Omental fat pad (tissue), 4 donors: ENCODE results near the gene PLOD1. TPM values are rescaled to one million over a fixed set of nuclear protein-coding genes. Genes with fewer than 3 reads are reported as not detected.

Source experiments
- ATAC-seq: fragments of 150-250 bp; one replicate; pipeline ENCODE4 v1.9.1; 2016; ENCODE audit warnings: mild to moderate bottlenecking, moderate library complexity; ENCODE audit not compliant: low FRiP score
- DNase-seq: peaks from one replicate; pipeline ENCODE4 v3.0.0-alpha.2; 2019; ENCODE audit warnings: low spot score
- total RNA-seq, 4 donors: library from RNA; depleted of rRNA; stranded (reverse); fragments of >200 nt; gene quantifications; one replicate each; pipeline ENCODE4 v1.1.0, GENCODE V29; 2016
- TF ChIP-seq, protein P1 (sequence below), 3 donors: fragments of 450-650 bp; IDR thresholded peaks; one replicate each; pipeline ENCODE4 v1.5.1; 2016 to 2017; ENCODE audit warnings: antibody characterized with exemption in 3 of 3, mild to moderate bottlenecking in 3 of 3, moderate library complexity in 2 of 3

PLOD1 gene
- total RNA-seq, 4 donors from 2014 or later: 60.8 to 142 (median 69.0) TPM

DNA sequence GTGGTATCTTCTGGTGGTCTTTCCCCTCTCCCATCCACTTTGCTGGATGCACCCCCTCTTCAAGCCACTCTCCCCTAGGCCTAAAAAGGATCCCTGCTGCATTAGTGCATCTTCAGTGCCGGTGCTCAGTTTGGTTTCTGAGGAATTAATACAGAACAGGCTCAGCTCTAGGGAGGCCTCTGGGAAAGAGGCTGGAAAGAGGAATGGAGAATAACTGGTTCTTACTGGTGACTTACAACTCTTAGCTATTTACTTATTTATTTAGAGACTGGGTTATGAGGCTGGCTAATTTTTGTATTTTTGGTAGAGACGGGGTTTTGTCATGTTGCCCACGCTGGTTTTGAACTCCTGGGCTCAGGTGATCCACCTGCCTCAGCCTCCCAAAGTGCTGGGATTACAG is 64.7 kb downstream of the PLOD1 start:
- TF ChIP-seq, protein P1, sequence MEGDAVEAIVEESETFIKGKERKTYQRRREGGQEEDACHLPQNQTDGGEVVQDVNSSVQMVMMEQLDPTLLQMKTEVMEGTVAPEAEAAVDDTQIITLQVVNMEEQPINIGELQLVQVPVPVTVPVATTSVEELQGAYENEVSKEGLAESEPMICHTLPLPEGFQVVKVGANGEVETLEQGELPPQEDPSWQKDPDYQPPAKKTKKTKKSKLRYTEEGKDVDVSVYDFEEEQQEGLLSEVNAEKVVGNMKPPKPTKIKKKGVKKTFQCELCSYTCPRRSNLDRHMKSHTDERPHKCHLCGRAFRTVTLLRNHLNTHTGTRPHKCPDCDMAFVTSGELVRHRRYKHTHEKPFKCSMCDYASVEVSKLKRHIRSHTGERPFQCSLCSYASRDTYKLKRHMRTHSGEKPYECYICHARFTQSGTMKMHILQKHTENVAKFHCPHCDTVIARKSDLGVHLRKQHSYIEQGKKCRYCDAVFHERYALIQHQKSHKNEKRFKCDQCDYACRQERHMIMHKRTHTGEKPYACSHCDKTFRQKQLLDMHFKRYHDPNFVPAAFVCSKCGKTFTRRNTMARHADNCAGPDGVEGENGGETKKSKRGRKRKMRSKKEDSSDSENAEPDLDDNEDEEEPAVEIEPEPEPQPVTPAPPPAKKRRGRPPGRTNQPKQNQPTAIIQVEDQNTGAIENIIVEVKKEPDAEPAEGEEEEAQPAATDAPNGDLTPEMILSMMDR (IDR thresholded peaks at IDR 0.05): no peak
- no peak for DNase-seq
- no peak for ATAC-seq

GRCh38 chr1:12001249-12001917 is 66.9 kb downstream of the PLOD1 start:
- TF ChIP-seq, protein P1 (IDR thresholded peaks at IDR 0.05): no peak
- ATAC-seq: no peak
- peak; percentile 38 for DNase-seq

- TF ChIP-seq, protein P1 (IDR thresholded peaks at IDR 0.05): no peak
- DNase-seq: no peak
- ATAC-seq: no peak
These were observed 67.5 kb downstream of the PLOD1 start for GRCh38 chr1:12001996-12002493.

GRCh38 chr1:12003762-12004161 is 69.2 kb downstream of the PLOD1 start:
- DNase-seq (no peak), ATAC-seq (no peak)
- TF ChIP-seq, protein P1 (IDR thresholded peaks at IDR 0.05): no peak

- DNase-seq (no peak), ATAC-seq (no peak)
- TF ChIP-seq, protein P1 (IDR thresholded peaks at IDR 0.05): no peak
These were observed 71.1 kb downstream of the PLOD1 start for GRCh38 chr1:12005488-12006166.

GRCh38 chr1:12006167-12006921 is 71.8 kb downstream of the PLOD1 start:
- no peak for ATAC-seq

More at GRCh38 chr1:12006167-12006921, 71.8 kb downstream of the PLOD1 start:
- DNase-seq: no peak
- TF ChIP-seq, protein P1 (IDR thresholded peaks at IDR 0.05): no peak
